Ramos (cell line): ENCODE results near the gene PSMD6.

ENCODE experiments used
- in situ Hi-C: fragments of 300-500 bp; cut with MboI; formaldehyde crosslinking; loops from one replicate; pipeline ENCODE4 v1.14.3; 2022; ENCODE audit warnings: low sequenced_read_pairs; ENCODE audit not compliant: unreplicated experiment

PSMD6 gene

DNA sequence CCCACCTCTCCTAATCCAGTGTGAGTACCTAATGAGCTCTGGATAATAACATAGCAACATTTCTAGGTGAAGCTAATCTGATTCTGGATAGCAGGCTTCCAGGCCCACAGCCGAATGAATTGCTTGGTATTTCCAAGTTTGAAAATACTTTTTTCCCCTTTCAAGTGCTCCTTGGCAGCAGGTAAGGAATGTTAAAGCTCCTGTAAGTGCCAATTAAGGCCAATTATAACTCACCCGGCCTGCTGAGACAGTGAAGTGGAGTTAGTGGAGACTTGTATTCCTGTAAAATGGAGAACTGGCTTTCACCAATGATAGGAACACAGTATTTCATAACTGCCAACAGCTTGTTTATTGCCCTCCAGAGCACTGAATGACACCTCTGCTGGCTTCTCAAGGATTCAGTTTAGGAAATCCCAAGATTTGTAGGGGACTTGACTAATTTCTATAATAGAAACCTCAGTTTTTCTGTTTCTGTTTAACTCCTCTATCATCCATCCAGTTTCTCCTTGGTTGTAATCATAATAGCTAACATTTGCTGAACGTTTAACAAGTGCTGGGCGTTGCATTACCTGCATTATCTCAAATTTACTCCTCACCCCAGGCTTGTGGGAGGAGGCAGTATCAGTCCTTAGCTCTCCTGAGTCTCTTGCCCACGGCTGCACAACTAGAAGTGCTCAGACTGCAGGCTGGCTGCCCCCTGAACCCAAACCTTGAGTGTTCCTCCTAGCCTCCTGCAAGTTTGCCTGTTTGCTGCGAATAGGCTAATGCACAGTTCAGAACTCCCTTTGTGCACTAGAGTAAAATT, 58.4 kb downstream of the PSMD6 start:
- in situ Hi-C loops: no loop called here

- in situ Hi-C loops: no loop called here
These were observed 59.8 kb downstream of the PSMD6 start for GRCh38 chr3:63963496-63963895.

GRCh38 chr3:63961891-63962290, 61.4 kb downstream of the PSMD6 start:
- in situ Hi-C loops: no loop called here
